ENCODE data around the gene USP17L28.
"Not testable (repeated sequence)": the region's sequence is repeated elsewhere in the genome, so short reads cannot be mapped to it uniquely, and the experiment has no call there.

Gene USP17L28, protein sequence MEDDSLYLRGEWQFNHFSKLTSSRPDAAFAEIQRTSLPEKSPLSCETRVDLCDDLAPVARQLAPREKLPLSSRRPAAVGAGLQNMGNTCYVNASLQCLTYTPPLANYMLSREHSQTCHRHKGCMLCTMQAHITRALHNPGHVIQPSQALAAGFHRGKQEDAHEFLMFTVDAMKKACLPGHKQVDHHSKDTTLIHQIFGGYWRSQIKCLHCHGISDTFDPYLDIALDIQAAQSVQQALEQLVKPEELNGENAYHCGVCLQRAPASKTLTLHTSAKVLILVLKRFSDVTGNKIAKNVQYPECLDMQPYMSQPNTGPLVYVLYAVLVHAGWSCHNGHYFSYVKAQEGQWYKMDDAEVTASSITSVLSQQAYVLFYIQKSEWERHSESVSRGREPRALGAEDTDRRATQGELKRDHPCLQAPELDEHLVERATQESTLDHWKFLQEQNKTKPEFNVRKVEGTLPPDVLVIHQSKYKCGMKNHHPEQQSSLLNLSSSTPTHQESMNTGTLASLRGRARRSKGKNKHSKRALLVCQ

DNA sequence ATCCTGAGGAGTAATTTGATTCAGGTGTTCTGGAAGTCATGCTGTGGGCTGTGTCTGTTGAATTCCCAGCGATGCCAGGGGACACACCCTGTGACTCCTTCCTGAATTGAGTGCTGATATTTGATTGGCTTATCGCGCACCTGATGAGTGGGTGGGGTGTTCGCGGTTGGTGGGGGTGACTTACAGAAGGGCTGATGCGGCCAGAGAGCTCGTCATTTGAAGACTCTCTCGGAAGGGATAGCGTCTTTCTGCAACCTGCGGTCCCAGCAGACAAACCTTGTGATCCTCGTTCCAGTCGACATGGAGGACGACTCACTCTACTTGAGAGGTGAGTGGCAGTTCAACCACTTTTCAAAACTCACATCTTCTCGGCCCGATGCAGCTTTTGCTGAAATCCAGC lies at the start of gene USP17L28:
Gene USP17L28, plus strand, starts transcription at position 301 of the 400 bp plus-strand sequence. Its CDS starts 0 bp downstream, at position 301.
- not testable (repeated sequence) for H3K4me3 ChIP-seq (ENCODE audit: low read depth, low read length)

DNA sequence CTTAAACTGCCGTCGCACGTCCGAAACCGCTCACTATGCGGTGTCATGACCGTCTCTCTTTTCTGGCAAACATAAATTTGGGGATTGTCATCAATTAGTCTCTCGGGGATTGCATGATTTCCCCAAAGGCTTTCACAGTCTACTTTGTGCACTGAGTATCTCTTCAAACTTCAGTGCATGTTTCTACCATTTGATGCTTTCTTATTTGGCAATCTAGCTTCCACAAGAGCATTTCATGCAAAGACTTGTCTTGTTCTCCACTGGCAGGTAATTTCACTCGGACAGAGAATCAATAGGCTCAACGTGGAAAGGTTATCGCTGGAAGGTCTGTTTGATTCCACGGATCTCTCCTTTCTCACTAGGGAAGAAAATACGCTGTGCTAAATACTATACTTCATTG lies 24.5 kb upstream of the USP17L28 start:
- H3K4me3 ChIP-seq (ENCODE audit: low read depth, low read length), result not testable (repeated sequence)

DNA sequence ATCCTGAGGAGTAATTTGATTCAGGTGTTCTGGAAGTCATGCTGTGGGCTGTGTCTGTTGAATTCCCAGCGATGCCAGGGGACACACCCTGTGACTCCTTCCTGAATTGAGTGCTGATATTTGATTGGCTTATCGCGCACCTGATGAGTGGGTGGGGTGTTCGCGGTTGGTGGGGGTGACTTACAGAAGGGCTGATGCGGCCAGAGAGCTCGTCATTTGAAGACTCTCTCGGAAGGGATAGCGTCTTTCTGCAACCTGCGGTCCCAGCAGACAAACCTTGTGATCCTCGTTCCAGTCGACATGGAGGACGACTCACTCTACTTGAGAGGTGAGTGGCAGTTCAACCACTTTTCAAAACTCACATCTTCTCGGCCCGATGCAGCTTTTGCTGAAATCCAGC lies 23.8 kb upstream of the USP17L28 start, which contains the start of gene USP17L24:
Gene USP17L24, plus strand, starts transcription at position 301 of the 400 bp plus-strand sequence. Its CDS starts 0 bp downstream, at position 301.
- not testable (repeated sequence) for H3K4me3 ChIP-seq (ENCODE audit: low read depth, low read length)

DNA sequence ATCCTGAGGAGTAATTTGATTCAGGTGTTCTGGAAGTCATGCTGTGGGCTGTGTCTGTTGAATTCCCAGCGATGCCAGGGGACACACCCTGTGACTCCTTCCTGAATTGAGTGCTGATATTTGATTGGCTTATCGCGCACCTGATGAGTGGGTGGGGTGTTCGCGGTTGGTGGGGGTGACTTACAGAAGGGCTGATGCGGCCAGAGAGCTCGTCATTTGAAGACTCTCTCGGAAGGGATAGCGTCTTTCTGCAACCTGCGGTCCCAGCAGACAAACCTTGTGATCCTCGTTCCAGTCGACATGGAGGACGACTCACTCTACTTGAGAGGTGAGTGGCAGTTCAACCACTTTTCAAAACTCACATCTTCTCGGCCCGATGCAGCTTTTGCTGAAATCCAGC lies 19.1 kb upstream of the USP17L28 start, which contains the start of gene USP17L25:
Gene USP17L25, plus strand, starts transcription at position 301 of the 400 bp plus-strand sequence. Its CDS starts 0 bp downstream, at position 301.
- not testable (repeated sequence) for H3K4me3 ChIP-seq (ENCODE audit: low read depth, low read length)

DNA sequence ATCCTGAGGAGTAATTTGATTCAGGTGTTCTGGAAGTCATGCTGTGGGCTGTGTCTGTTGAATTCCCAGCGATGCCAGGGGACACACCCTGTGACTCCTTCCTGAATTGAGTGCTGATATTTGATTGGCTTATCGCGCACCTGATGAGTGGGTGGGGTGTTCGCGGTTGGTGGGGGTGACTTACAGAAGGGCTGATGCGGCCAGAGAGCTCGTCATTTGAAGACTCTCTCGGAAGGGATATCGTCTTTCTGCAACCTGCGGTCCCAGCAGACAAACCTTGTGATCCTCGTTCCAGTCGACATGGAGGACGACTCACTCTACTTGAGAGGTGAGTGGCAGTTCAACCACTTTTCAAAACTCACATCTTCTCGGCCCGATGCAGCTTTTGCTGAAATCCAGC lies 14.3 kb upstream of the USP17L28 start, which contains the start of gene USP17L26:
Gene USP17L26, plus strand, starts transcription at position 301 of the 400 bp plus-strand sequence. Its CDS starts 0 bp downstream, at position 301.
- H3K4me3 ChIP-seq (ENCODE audit: low read depth, low read length), result not testable (repeated sequence)

DNA sequence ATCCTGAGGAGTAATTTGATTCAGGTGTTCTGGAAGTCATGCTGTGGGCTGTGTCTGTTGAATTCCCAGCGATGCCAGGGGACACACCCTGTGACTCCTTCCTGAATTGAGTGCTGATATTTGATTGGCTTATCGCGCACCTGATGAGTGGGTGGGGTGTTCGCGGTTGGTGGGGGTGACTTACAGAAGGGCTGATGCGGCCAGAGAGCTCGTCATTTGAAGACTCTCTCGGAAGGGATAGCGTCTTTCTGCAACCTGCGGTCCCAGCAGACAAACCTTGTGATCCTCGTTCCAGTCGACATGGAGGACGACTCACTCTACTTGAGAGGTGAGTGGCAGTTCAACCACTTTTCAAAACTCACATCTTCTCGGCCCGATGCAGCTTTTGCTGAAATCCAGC lies 9.6 kb upstream of the USP17L28 start, which contains the start of gene USP17L5:
Gene USP17L5, plus strand, starts transcription at position 301 of the 400 bp plus-strand sequence. Its CDS starts 0 bp downstream, at position 301.
- not testable (repeated sequence) for H3K4me3 ChIP-seq (ENCODE audit: low read depth, low read length)

DNA sequence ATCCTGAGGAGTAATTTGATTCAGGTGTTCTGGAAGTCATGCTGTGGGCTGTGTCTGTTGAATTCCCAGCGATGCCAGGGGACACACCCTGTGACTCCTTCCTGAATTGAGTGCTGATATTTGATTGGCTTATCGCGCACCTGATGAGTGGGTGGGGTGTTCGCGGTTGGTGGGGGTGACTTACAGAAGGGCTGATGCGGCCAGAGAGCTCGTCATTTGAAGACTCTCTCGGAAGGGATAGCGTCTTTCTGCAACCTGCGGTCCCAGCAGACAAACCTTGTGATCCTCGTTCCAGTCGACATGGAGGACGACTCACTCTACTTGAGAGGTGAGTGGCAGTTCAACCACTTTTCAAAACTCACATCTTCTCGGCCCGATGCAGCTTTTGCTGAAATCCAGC lies 4.8 kb upstream of the USP17L28 start, which contains the start of gene USP17L27:
Gene USP17L27, plus strand, starts transcription at position 301 of the 400 bp plus-strand sequence. Its CDS starts 0 bp downstream, at position 301.
- not testable (repeated sequence) for H3K4me3 ChIP-seq (ENCODE audit: low read depth, low read length)

DNA sequence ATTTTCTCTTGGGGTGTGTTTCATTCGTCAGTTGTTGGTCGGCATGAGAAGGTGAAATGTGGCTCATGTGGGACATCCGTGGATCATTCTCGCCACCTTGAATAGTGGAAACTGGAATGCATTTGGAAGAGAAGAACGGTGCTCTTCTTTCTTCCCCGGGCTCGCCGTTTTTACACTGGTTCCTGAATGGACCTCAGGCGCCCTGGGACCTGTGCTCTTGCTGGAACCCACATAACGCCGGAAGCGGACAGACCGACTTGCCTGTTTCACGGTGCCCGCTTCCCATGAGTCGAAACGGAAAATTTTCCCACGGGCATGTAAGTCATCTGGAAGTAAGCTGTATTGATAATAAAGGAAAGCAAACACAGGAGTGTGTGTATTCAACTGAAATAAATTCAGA lies 2.2 kb downstream of the USP17L28 start:
- H3K4me3 ChIP-seq (ENCODE audit: low read depth, low read length), result not testable (repeated sequence)

DNA sequence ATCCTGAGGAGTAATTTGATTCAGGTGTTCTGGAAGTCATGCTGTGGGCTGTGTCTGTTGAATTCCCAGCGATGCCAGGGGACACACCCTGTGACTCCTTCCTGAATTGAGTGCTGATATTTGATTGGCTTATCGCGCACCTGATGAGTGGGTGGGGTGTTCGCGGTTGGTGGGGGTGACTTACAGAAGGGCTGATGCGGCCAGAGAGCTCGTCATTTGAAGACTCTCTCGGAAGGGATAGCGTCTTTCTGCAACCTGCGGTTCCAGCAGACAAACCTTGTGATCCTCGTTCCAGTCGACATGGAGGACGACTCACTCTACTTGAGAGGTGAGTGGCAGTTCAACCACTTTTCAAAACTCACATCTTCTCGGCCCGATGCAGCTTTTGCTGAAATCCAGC lies 4.6 kb downstream of the USP17L28 start, which contains the start of gene USP17L29:
Gene USP17L29, plus strand, starts transcription at position 301 of the 400 bp plus-strand sequence. Its CDS starts 0 bp downstream, at position 301.
- not testable (repeated sequence) for H3K4me3 ChIP-seq (ENCODE audit: low read depth, low read length)

DNA sequence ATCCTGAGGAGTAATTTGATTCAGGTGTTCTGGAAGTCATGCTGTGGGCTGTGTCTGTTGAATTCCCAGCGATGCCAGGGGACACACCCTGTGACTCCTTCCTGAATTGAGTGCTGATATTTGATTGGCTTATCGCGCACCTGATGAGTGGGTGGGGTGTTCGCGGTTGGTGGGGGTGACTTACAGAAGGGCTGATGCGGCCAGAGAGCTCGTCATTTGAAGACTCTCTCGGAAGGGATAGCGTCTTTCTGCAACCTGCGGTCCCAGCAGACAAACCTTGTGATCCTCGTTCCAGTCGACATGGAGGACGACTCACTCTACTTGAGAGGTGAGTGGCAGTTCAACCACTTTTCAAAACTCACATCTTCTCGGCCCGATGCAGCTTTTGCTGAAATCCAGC lies 14.1 kb downstream of the USP17L28 start, which contains the start of gene USP17L30:
Gene USP17L30, plus strand, starts transcription at position 301 of the 400 bp plus-strand sequence. Its CDS starts 0 bp downstream, at position 301.
- H3K4me3 ChIP-seq (ENCODE audit: low read depth, low read length), result not testable (repeated sequence)

DNA sequence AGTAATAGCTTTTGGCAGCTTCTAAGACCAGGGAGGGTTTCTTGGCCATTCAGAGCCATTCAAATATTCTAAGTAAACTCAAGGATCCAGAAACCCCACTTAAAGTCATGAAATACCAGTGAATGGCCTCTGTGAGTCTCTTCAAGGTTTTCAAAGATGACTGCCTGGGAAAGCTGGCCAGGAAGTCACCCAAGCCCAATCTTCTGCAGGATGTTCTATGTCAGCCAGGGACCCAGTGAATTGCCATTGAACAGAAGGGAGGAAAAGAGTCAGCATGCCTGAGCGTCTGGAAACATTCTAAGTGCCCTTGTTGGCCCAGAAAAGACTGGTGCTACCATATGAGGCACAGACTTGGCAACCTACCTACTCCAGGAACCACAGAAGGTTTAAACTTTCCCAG lies 31.2 kb downstream of the USP17L28 start:
- H3K4me3 ChIP-seq (ENCODE audit: low read depth, low read length), result not testable (repeated sequence)

DNA sequence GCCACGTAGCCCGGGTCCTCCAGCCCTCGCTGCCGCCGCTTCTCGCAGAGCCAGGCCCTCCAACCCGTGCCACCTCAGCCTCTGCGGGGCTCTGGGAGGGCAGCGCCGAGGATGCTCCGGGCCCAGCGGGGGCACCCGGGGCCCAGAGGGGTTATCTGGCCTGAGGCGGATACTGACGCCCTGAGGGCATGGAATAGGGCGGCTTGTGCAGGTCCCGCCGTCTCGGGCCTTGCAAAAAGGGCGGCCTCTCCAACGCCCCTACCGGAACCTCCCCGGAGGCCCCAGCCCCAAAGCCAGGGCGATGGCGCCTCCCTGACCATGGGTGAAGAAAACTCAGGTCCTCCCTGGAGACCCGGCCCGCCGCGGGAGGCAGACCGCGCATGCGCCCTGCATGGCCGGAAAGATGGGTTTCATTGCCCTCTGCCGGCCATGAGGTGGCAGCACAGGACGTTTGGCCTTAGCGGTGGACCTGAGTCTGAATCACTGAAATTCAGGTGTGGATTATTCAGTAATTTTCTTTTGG lies 32.4 kb downstream of the USP17L28 start:
- not testable (repeated sequence) for H3K4me3 ChIP-seq (ENCODE audit: low read depth, low read length)

DNA sequence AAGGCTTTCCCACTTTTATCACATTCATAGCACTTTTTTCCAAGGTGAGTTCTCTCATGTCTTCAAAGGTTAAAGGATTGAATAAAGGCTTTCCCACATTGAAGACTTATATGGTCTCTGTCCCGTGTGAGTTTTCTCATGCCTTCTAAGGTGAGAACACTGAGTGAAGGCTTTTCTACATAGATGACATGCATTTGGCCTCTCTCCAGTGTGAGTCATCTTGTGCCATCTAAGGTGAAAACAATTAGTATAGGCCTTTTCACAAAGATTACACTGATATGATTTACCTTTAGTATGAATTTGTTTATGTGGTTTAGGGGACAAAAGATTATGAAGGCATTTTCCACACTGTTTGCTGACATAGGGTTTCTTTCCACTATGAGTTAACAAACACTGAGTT lies 35.4 kb downstream of the USP17L28 start:
- H3K4me3 ChIP-seq (ENCODE audit: low read depth, low read length), result no peak overlapping the region

DNA sequence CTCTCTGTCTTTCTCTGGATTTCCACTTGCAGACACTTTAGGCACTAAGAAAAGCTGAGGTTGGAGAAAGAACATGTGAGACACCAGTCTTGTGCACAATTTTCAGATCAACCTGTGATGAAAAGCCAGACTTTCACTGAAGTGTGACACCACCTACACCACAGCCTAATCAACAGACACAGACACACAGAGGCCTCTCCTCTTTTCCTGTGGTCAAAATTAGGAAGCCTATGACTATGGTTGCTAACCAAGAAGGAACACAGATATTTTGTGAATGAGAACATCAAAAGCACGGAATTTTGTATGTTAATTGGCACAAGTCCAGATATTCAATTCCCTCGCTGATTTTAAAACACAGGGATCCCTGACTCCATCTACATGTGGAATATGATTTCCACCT lies 40.3 kb downstream of the USP17L28 start:
- H3K4me3 ChIP-seq (ENCODE audit: low read depth, low read length), result not testable (repeated sequence)

All from iPS-11a (cell line).